Lung microvascular endothelial cell (primary cell): ENCODE results near the gene NXN. TPM values are rescaled to one million over a fixed set of nuclear protein-coding genes. Genes with fewer than 3 reads are reported as not detected.
A peak's percentile ranks its signal among the peaks of the same experiment; 100 is the strongest.
"Not testable (repeated sequence)": the region's sequence is repeated elsewhere in the genome, so short reads cannot be mapped to it uniquely, and the experiment has no call there.

Experiments
- DNase-seq, 2 donors: peaks; one replicate each; pipeline versions ENCODE4 v3.0.0 to v3.0.0-alpha.2; 2010; ENCODE audit warnings: low read depth in 2 of 2
- total RNA-seq: library from RNA; depleted of rRNA; stranded (reverse); fragments of >200 nt; gene quantifications from 2 replicates; pipeline ENCODE4 v1.2.1, GENCODE V29; 2014

The NXN gene
- total RNA-seq, 1 donor from 2014 or later: 132 TPM

DNA sequence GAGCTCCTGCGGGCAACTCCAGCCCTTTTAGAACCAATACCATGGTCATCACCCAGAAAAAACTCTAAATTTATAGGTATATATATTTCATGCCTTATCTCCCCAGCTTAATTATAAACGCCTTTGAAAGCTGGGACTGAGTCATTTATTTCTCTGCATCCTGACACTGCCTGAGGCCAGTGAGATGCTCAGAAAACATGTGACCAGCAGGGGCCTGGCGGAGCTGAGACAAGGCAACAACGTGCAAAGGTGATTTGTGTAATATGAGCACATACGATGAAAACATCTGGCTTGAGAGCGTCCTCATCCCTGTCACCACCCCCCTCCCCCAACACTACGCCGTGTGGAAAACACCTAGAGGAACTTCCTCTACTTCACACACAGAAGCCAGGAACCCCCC, 22.7 kb downstream of the NXN start:
- DNase-seq: peak in 1 of 2 donors; percentile 50

DNA sequence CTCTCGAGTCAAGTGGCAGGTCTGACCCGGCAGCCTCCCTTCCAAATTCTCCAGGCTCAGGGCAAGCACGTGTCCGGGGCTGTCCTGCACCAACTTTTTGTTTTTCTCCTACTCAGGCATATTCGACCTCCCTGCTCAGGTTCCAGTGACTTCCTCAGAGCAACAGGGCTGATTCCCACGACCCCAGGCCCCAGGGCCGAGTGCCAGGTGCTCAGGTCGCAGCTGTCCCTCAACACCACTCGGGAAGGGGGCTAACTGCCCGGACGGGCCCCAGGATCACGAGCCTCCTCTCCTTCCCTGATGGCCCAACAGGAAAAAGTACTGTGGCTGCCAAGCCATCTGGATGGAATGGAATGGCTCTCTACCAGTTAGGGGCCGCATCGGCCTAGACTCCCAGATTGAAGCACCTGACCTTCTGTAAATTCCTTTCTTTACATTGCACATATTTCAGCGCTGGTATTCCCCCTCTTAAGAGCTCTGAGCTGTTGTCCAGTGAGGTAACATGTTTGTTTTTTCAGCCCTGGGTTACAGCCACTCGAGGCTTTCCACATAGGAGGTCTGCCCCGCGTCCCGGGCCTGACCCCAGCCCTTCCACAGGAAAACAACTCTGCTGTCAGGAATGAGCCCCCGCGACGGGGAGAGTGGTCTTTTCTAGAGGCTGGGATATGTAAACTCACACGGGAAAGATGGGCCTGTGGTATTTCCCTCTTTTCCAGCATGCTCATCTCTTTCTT, 25.0 kb downstream of the NXN start:
- DNase-seq: peak; percentile 40 to 99

DNA sequence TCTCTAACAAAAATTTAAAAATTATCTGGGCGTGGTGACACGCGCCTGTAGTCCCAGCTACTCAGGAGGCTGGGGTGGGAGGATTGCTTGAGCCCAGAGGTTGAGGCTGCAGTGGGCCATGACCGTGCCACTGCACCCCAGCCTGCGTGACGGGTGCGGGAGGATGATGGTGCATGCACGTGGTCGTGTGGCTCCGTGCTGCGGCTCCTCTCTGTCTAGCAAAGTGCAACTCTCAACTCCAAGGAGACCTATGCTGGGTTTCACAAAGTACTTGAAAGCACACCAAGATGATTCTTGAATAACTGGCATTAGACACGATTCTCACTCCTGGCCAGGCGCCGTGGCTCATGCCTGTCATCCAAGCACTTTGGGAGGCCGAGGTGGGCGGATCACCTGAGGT, 25.8 kb downstream of the NXN start:
- DNase-seq: no peak

GRCh38 chr17:952592-952991, 27.0 kb downstream of the NXN start:
- DNase-seq: not testable (repeated sequence)

DNA sequence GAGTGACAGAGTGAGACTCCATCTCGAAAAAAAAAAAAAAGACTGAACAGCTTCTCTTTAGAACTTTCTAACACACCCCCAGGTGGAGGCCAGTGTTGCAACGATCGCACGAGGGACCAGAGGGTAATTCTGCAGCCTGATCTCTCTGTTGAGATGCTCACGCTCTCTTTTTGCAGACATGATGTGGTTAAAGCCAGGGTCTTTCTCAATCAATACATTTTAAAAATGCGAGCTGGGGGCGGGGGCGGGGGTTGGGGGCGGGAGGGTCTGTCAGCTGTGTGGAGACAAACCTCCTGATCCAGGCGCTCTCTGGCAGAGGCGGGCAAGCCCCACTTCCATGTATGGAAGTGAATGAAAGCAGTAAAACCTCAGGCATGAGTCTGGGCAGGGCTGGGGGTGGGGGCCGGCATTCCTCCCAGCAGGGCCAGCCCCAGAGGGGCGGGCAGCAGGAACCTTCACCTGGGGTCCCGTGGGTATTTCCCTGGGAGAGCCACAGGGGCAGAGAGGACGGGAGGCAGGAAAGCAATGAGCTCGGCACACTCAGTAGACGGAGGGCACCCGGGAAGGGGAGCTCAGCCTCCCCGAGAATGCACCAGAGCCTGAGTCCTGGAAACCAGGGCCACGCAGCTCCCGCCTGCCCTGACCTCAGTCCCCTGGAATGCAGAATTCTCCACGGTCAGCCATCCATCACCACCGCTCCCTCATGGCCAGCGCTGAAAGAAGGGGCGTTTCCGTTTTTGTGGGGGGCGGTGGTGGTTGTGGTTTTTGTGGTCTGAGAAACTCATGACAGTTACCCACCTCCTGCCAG, 28.0 kb downstream of the NXN start:
- DNase-seq: peak in 1 of 2 donors; percentile 67

- no peak for DNase-seq
These were observed 29.8 kb downstream of the NXN start for GRCh38 chr17:949623-950303.

GRCh38 chr17:948284-948852, 31.2 kb downstream of the NXN start:
- DNase-seq: no peak

GRCh38 chr17:946510-947236, 32.9 kb downstream of the NXN start:
- no peak for DNase-seq

DNA sequence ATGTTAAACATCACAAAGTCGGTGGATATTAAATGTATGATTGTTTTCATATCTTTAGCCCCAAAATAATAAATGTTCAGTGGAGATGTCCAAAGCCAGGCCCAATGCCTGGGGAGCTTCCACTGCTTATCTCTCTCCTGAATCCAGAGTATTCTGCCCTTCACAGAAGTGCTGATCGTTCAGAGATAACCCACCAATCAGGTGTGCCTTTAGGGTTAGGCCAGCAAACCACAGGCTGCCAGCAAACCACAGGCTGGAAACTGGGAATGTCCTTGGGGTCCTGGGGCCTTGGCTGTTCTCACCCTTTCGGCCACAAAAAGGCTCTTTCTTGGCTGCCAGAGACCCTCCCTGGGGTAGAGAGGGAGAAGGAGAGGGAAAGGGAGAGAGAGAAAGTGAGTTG, 33.9 kb downstream of the NXN start:
- no peak for DNase-seq

DNA sequence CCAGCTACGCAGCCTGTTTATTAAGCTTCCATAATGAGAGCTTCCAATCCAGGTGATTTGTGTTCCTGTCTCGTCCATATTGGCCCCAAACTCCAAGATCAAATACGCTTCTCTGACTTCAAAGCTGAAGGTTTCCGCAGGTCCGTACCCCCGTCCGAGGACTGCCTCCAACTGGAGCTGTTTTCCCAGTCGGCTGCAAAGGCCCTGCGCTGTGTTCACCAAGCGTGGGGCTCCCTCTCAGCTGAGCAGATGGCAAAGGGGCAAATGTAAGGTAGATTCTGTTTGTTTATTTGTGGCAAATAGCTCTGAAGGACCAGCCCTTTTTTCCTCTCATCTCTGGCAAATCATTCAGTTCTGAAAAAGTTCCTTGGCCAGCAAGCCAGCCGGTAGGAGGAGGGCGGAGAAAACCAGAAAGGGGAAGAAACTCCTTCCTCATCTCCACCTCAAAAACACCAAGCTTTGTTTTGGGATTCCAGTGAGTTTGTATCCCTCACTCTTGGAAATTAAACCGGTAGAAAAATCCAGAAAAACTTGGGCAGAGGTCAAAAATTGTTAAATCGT, 35.2 kb downstream of the NXN start:
- DNase-seq: no peak

GRCh38 chr17:935485-935884, 44.1 kb downstream of the NXN start:
- no peak for DNase-seq

DNA sequence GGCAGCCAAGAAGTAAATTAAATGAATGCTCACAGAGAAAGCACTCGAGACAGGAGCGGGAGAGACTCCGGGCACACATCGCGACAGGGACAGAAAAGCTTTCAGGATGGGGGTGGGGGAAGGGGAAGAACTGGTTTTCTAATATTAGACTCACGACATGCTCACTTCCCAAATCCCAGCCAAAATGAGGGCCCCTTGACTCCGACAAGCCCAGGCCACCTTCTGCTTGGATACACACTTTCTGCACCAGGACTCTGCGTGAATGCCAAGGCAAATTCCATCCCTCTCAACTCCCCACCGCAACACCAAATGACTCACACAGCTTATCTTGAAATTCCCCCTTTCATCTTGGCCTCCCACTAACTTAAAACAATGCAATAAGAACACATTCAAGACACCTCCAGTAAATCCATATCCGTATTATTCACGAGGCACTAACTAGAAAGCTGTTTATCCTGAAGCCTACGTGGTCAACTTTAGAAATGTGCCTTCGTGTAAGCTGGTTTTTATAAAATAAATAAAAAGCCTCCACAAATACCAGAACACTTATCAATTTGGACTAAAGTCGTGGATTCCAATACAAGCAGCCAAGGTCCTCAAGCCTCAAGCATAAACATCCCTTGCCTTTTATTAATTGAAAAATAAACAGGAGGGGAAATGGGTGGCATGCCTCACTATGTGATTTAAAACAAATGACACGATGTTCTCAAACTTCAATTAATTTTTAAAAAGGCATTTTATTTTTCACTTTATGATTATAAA, 46.1 kb downstream of the NXN start:
- DNase-seq: peak in 1 of 2 donors; percentile 77

- no peak for DNase-seq
These were observed 49.3 kb downstream of the NXN start for GRCh38 chr17:930258-930657.

DNA sequence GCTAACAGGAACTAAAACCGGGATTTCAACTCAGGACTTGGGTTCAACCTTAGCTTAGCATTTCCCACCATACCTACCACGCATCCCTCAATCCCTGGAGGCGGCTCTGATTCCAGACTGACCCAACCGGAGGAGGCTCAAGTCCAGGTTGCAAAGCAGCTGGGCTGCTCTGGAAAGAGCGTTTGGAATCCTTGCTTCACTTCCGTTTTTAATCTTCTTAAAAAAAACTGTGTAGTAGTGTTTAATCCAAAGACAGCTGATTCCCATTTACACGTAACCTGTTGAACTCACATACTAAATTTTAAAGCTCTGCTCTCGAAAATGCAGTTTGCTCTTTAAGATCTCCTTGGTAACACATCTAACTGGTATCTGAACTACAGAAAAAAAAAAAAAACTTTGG, 50.0 kb downstream of the NXN start:
- DNase-seq: no peak

DNA sequence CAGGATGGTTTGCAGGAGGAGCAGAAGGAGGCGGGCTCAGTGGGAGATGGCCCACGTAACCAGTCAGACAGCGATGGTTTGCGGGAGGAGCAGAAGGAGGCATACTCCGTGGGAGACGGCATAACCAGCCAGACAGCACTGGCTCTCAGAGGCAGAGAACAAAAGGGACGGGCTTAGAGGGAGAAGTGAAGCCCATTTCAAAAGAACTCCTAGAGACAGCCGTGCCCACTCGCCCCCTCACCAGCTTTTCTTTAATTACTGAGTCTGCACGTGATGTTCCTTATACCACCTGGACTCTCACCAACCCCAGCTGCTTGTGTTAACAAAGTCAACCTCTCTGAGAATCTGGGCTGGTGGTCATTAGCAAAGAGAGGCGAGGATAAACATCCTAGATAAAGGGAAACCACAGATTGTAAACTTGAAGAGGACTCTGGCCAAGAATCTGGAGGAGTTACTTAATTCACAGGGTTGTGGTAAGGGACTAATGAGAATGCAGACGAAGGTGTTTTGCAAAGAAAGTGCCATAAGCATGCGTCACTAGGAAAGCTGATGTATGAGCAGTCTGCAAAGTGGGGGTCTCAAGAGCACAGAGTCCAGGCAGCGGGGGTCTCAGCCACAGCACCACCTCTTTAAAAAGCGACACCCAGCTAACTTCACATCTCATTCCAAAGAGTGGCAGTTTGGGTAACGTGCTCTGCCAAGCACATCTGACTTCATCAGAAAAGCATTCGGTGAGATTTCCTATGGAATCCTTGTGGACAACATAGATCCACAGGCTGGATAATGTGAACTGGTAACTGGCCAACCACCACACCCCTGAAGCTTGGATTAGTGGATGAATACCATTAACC, 51.7 kb downstream of the NXN start:
- peak in 1 of 2 donors; percentile 35 for DNase-seq

DNA sequence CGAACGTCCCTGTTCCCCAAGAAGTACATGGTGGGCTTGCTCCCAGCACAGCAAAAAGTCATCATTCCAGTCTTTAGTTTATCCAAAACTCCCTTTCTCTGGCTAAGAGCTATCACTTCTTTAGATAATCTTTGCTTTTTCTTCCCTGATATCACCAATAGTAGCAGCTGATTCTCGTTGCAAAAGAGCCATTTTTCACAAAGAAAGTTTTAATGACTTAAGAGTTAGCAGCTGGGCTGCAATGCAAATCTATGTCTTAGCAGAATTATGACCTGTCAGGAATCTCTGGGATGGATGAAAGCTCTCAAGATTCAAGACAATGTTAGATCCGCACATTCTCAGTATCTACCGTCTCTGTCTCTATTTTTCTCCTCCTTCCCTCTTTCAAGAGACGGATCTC, 53.8 kb downstream of the NXN start:
- no peak for DNase-seq

DNA sequence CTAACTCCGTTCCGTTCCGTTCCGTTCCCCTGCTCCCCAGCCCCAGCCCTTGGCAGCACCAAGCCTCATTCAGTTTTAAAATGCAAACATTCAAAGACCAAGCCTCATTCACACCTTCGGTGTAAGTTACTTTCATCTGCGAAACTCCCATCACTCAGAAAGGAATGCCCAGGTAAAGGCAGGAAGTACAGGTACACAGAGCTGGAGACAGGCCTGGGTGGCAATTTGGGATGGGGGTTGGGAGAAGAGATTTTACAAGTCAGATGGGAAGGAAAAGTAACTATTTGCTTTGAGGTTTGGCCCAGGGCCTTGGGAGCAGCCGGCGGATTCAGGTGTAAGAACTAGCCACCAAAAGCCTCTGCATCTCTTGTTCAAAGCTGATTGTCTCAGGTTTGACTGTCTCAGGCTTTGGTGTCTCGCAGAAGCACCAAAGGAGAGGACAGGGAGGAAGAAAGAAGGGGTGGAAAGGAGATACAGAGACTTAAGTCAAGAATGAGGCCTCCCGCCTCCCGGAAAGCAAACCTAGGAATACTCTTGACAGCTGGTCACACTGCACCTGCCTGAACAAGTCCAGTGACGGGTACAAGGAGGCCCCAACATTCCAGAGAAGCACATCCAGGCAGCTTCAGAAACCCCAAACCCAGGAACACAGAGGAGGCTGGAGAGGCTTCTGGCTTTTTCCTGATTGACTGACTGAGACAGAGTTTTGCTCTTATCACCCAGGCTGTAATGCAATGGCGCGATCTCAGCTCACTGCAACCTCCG, 54.7 kb downstream of the NXN start:
- DNase-seq: no peak

GRCh38 chr17:924306-924705, 55.3 kb downstream of the NXN start:
- not testable (repeated sequence) for DNase-seq

DNA sequence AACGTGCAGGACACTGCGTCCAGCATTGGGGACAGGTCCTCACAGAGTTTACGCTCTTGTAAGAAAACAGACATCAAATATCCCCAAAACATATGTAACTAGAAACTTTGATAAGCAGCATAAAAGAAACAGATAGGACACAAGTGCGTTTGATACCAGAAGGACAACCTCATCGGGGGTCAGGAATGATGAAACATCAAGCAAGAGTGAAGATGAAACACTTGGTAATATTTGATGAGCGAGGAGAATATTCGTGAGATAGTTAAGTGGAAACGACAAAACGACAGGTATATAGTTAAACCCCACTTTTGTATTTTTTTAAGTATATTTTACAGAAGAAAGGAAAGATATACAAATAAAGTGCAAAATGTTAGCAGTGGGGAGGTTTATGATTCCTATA, 55.9 kb downstream of the NXN start:
- no peak for DNase-seq
